ENCODE measurements around the gene PREX1.

Gene PREX1

DNA sequence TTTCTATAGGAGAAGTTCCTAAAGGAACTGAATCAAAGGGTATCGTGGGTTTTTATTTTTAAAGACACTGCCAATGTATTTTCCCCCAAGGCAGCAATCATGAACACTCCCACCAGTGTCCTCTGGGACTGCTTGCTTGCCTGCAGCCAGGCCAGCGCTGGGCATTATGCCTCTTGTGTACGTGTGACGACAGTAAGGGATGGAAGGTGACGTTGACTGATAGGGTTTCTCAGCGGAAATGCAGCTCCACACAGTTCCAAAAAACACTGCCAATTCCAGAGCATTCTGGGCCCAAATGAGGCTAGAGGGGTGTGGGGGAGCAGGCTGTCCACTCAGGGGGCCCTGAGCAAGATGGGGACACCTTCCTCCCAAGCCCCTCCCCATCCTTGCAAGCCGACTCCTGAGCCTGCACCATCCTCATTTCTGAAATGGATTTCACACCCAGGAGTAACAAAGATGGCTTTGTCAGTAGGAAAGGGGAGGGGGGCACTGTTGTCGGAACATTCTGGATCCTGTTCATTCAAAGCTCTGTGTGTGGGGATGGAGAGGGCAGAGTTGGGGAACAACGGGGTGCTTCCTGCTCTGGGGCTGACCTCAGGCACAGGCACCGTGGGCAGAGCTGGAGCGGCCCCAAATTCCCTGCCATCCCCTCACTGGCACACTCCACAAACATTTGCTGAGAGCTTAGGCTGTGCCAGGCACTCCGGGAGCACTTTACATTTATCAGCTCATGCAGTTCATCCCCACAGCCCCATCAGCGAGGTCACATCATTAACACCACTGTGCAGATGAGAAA lies 20.0 kb downstream of the PREX1 start:
- no peak for FAIRE-seq

DNA sequence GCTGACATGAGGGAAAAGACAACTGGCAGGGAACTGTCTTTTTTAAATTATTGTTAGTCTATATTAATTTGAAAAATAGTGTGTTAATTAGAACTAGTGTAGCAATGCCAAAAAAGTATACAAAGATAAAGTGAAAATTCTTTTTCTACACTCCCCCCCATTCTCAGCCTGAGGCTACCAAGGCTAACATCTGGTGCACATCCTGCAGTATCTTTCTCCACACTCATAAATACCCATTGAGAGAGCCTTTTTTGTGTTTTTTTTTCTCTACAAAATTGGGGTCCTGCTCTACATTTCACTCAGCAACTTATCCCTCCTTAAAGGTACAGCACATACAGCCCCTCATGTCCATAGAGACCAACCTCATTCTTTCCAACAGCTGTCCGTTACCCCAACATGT lies 20.7 kb downstream of the PREX1 start:
- FAIRE-seq: no peak

- FAIRE-seq: no peak
Measured at GRCh38 chr20:48805716-48806115, 22.1 kb downstream of the PREX1 start.

DNA sequence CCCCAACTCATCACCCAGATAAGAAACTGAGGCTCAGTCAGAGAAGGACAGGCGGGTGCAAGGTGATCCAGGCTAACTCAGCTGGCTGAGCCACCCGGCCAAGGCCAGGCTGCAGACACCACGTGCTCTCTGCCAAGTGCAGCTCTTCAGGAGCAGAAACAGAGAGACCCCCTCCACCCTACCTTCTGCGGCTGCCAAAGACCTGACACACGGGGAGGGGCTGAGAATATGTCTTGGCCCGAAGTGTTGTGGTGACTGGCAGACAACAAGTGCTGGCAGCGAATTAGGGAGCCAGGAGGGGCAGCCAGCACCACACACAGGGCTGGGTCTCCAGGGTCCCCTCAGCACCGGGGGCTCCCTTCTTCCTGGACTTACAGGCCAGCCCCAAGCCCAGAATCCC lies 22.5 kb downstream of the PREX1 start:
- FAIRE-seq: no peak

DNA sequence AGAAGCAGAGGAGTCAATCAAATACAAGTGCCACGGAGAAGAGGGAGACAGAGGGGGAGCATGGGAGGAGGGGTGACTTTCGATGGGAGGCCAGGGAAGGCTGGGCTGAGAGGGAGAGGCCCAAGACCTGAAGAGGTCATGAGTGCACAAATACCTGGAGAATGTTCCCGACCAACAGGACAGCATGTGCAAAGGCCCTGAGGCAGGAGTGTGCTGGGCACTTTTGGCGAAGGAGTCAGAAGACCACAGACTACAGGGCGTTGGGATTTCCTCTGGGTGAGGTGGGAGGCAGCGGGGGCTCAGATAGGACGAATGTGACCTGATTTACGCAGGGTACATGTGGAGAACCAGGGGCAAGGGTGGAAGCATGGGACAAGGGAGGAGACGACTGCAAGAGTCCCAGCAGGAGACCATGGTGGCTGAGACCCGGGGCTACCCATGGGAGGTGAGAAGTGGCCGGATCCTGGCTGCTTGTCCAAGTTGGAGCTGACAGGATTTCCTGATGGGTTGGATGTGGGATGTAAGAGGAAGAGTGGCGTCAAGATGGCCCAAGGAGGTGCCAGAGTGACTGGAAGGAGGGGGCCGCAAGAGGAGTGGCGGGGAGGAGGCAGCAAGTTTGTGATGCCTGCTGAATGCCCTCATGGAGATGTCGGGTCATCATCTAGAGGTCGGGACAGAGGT lies 23.4 kb downstream of the PREX1 start:
- FAIRE-seq: no peak

GRCh38 chr20:48803176-48804053 lies 24.4 kb downstream of the PREX1 start:
- FAIRE-seq: no peak

DNA sequence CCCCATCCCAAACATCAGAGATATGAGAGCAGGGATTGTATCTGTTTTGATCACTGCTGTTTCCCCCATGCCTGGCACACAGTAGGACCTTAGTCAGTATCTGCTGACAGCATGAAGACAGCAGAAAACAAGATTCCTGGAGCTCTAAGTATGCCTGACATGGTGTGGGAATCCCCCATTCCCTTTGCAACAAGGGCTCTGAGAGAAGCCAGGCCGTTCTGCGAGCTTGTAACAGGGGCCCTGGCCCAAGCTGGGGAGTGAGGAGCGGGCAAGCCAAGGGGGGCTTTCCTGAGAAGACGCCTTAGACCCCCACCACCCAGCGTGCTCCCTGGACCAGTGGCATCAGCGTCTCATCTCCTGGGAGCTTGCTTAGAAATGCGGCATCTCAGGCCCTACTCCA lies 25.2 kb downstream of the PREX1 start:
- no peak for FAIRE-seq

DNA sequence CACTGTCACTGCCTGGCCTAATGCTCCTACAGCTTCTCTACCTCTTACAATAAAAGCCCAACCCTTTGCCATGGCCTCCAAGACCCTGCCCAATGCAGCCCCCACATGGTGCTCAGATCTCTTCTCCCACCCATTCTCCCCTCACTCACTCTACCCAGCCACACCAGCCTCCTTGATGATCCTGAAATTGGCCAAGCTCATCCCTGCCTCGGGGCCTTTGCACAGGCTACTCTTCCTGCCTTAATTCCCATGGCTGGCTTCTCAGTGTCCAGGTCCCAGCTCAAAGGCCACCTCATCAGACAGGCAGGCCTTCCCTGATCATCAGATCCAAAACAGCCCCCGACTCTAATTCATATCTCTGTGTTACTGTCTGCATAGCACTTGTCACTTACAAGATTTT lies 25.6 kb downstream of the PREX1 start:
- no peak for FAIRE-seq

DNA sequence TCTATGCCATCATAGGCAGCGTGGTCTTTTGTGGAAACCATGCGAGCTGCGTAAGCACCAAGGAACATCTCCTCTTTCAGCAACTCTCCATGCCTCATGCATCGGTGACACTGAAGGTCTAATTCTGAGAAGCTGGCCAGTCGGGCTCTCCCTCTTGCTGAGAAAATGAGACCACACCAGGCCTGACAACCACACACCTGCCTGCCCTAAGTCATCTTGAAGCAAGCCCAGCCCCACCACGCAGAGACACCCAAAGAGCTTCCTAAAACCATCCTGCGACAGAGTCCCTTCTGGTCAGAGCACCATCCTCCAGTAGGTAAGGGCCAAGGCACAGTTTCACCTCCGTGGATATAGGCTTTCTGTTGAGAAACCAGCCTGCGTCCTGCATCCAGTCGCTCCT lies 26.6 kb downstream of the PREX1 start:
- no peak for FAIRE-seq

GRCh38 chr20:48800177-48800576 lies 27.6 kb downstream of the PREX1 start:
- no peak for FAIRE-seq

DNA sequence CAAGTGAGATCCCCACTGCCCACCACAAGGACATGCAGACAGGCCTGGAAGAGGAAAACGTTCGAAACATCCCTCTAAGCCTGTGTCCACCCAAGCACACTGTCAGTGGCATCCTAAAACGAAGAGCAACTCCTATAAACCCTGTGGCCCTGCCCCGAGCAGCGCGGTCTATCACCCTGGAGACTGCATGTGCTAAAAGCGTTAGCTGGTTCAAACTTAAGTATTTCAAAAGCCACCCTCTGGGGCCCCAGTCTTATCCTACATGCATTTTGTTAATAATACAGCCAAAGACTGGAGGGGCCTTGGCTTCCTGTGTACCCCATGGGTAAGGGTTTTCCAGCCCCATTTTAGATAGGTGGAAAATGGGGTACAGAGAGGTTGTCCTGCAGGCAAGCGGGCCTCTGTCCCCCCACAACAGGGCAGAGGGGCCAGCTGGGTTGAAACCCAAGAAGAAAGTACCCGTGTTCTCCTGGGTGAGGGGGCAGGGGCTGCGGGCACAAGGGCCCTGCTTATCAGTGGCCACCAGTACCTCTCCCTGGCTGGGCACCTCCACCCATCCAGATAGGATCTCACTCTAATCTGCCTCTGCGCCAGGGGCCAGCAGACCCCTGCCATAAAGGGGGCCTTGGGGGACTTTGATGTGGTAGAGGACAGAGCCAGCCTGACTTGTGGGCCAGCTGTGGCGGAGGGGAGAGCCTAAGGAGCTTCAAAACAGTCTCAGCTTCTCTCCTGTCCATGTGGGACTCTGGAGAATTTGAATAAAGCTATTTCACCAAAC lies 28.3 kb downstream of the PREX1 start:
- no peak for FAIRE-seq

GRCh38 chr20:48797850-48798747 lies 29.7 kb downstream of the PREX1 start:
- no peak for FAIRE-seq

DNA sequence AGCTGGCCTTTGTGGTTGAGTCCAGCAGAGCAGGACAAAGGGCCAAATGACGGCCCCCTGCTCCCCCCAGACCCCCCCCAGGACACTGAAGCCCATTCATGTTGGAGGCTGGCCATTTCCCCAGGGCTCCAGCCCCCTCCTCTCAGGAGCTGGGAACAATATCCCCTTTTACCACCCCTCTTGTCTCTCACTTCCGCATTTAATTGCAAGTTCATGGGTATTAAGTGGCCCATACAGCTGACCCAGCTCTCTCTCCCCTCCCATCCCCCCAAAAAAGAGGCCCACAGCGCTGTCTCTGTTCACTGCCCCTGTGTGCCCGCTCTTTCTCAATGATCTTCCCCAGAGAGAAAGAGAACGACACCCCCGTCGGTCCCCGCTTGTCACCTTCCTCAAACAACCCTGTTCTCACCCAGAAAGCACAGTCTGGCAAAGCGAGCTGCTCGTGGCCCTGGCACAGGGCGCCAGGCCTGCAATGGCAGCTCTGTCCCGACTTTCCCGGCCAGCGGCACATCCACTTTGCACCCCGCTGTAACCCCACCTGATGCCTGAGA lies 30.4 kb downstream of the PREX1 start:
- FAIRE-seq: no peak

GRCh38 chr20:48795732-48796131 lies 32.1 kb downstream of the PREX1 start:
- no peak for FAIRE-seq

- FAIRE-seq: no peak
Measured at GRCh38 chr20:48794816-48795457, 32.9 kb downstream of the PREX1 start.

GRCh38 chr20:48794360-48794759 lies 33.4 kb downstream of the PREX1 start:
- FAIRE-seq: no peak

DNA sequence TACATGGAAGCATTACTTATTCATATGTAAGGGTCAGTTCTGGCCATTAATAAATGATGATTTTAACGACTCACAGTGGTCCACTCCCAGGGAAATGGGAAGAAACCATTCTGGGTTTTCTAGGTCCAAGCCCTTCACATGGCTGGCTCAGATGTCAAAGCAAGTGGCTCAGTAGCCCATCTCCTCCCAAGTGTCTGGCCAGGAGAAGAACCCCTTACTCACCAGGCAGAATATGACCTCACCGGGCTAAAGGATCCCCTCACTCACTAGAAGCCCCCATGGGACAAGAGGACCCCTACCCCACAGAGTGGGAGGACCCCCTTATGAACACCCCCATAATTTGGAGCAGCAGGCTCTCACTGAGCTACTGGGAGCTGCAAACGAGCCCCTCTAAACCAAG lies 34.0 kb downstream of the PREX1 start:
- no peak for FAIRE-seq

- FAIRE-seq: no peak
Measured at GRCh38 chr20:48791666-48792071, 36.1 kb downstream of the PREX1 start.

- no peak for FAIRE-seq
Measured at GRCh38 chr20:48791014-48791413, 36.8 kb downstream of the PREX1 start.

DNA sequence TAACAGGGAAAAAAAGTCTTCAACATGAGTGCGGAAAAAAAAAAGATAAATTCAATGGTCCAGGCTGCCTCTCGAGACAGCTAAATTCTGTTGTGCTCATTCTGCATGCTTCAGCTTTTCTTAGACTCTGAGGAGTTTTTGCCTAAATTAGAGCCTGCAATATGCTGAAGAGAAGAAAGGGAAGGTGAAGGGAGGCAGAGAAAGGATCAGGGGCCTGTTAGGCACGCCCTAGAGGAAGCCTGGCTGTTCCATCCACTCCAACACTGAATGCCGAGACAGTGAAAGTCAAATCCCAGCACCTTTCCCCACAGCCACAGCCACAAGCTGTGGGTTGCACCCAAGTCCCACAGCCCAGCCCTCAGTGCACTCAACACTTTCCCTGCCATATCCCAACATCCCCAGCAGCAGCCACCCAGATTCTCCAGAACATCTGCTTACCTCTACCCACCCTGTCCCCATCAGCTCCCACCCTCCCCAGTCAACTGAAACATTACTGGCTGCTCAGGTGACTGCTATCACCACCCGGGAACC lies 37.3 kb downstream of the PREX1 start:
- no peak for FAIRE-seq

Data from TTC549 (cell line).